GM20000 (cell line): ENCODE measurements around the gene SPRY2.

Experiments
- DNase-seq: peaks from one replicate; pipeline ENCODE4 v3.0.0; 2012; ENCODE audit warnings: low spot score
- CTCF ChIP-seq: IDR thresholded peaks from 2 replicates; pipeline ENCODE4 v1.5.1; 2012; ENCODE audit warnings: mild to moderate bottlenecking, control low read depth; ENCODE audit errors: extremely low read depth, missing control alignments

Gene SPRY2

DNA sequence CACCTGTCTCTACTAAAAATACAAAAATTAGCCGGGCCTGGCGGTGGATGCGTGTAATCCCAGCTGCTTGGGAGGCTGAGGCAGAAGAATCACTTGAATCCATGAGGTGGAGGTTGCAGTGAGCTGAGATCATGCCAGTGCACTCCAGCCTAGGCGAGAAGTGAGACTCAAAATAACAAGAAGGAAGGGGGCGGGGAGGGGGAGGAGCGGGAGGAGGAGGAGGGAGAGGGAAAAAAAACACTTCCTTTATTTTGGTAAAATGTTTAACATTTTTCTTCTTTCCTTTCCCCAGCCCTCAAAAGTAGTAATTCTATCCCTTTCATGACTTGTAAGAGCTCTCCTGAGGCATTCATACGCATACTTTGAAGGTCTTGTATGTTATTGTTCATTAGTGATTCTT lies 44.3 kb downstream of the SPRY2 start:
- TF ChIP-seq CTCF, result no peak
- DNase-seq, result no peak

- no peak for TF ChIP-seq CTCF
- DNase-seq, result no peak
Measured at GRCh38 chr13:80290591-80290990, 50.3 kb downstream of the SPRY2 start.
